RWPE2 (cell line): ENCODE data around the gene ENAH.

Source experiments
- ATAC-seq: fragments of 200-7000 bp; cut with Tn5 transposase; 3 replicates; pipeline ENCODE4 v1.9.1; 2021; ENCODE audit warnings: low read depth
- DNase-seq: peaks from one replicate; pipeline ENCODE4 v3.0.0-alpha.2; 2020; ENCODE audit warnings: low spot score
- H3K27ac ChIP-seq: fragments of 450-650 bp; 2 replicates; pipeline ENCODE4 v1.5.1; 2017; ENCODE audit warnings: mild to moderate bottlenecking; ENCODE audit not compliant: poor library complexity, severe bottlenecking
- H3K27me3 ChIP-seq: fragments of 250-450 bp; sonication (Bioruptor Pico); 2 replicates; pipeline ENCODE4 v1.5.1; 2021; ENCODE audit warnings: mild to moderate bottlenecking, moderate library complexity; ENCODE audit not compliant: insufficient read depth, poor library complexity, severe bottlenecking
- H3K36me3 ChIP-seq: fragments of 250-450 bp; sonication (Bioruptor Pico); 2 replicates; pipeline ENCODE4 v1.5.1; 2020; ENCODE audit warnings: low read depth, mild to moderate bottlenecking, moderate library complexity
- H3K4me1 ChIP-seq: fragments of 250-450 bp; sonication (Bioruptor Pico); 2 replicates; pipeline ENCODE4 v1.5.1; 2021; ENCODE audit warnings: mild to moderate bottlenecking, moderate library complexity; ENCODE audit not compliant: insufficient read depth, poor library complexity, severe bottlenecking
- H3K4me3 ChIP-seq: fragments of 250-450 bp; sonication (Bioruptor Pico); 2 replicates; pipeline ENCODE4 v1.5.1; 2021; ENCODE audit warnings: mild to moderate bottlenecking, moderate library complexity; ENCODE audit not compliant: severe bottlenecking
- H3K9me3 ChIP-seq: fragments of 250-450 bp; sonication (Bioruptor Pico); 2 replicates; pipeline ENCODE4 v1.5.1; 2021; ENCODE audit warnings: mild to moderate bottlenecking, moderate library complexity; ENCODE audit not compliant: severe bottlenecking
- TF ChIP-seq, protein P1 (sequence below): fragments of 450-650 bp; IDR thresholded peaks from one replicate; pipeline ENCODE4 v1.5.1; 2017; ENCODE audit warnings: mild to moderate bottlenecking, moderate library complexity; ENCODE audit not compliant: poor library complexity, severe bottlenecking

Gene ENAH

DNA sequence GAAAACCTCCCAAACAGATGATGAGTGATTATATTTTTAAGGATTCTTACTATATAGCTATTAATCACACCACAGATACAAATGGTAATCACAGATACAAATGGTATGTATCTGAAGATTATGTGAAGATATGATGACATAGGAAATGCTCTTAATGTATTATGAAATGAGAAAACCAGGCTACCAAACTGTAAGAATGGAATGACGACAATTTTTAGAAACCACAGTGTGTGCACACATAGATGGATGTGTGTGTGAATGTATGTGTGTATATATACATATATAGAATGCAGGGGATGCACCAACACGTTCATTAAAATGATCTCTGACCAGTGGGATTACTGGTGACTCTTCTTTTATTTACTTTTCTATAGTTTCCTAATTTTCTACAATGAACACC is 21.5 kb upstream of the ENAH start:
- no peak overlapping the region for H3K4me3 ChIP-seq
- TF ChIP-seq, protein P1, sequence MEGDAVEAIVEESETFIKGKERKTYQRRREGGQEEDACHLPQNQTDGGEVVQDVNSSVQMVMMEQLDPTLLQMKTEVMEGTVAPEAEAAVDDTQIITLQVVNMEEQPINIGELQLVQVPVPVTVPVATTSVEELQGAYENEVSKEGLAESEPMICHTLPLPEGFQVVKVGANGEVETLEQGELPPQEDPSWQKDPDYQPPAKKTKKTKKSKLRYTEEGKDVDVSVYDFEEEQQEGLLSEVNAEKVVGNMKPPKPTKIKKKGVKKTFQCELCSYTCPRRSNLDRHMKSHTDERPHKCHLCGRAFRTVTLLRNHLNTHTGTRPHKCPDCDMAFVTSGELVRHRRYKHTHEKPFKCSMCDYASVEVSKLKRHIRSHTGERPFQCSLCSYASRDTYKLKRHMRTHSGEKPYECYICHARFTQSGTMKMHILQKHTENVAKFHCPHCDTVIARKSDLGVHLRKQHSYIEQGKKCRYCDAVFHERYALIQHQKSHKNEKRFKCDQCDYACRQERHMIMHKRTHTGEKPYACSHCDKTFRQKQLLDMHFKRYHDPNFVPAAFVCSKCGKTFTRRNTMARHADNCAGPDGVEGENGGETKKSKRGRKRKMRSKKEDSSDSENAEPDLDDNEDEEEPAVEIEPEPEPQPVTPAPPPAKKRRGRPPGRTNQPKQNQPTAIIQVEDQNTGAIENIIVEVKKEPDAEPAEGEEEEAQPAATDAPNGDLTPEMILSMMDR: no peak
- DNase-seq (no peak), ATAC-seq (no peak)
- H3K9me3 ChIP-seq: no peaks in the 10 kb centered on the region
- H3K27ac ChIP-seq: no peak overlapping the region
- no peaks in the 10 kb centered on the region for H3K4me1 ChIP-seq
- no peaks in the 10 kb centered on the region for H3K36me3 ChIP-seq
- no peaks in the 10 kb centered on the region for H3K27me3 ChIP-seq

DNA sequence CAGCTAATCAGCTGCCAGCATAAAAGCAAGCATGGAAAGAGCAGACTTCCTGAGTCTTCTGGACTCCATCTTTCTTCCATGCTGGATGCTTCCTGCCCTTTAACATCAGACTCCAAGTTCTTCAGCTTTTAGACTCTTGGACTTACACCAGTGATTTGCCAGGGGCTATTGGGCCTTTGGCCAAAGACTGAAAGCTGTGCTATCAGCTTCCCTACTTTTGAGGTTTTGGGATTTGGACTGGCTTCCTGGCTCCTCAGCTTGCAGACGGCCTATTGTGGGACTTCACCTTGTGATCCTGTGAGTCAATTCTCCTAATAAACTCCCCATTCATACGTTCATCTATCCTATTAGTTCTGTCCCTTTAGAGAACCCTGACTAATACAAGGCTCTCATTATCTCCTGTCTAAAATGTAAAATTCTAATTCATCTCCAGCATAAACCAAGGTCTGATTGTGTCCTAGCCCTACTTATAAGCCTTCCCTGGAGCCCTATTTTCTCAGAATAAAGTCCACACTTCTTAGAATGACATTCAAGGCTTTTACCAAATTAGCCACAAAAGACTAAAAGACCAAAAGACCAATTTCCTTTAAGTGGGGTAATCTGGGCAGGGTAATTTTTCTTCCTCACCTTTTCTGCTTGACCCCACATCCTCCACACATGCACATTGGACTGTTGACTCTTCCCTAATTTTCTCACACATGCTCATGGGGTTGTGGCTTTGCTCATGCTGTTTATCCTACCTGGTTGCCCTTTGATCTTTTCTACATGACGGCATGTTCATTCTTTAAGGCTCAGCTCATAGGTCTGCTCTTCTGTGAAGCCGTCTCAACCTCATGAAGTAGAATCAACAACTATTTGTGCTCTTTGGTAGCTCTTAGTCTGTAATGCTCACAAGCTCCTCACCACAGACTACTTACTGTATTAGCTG is 18.1 kb upstream of the ENAH start:
- DNase-seq (no peak), ATAC-seq (no peak)
- H3K36me3 ChIP-seq: no peaks in the 10 kb centered on the region
- TF ChIP-seq, protein P1: no peak
- no peaks in the 10 kb centered on the region for H3K4me1 ChIP-seq
- no peak overlapping the region for H3K27ac ChIP-seq
- H3K4me3 ChIP-seq: no peak overlapping the region
- H3K9me3 ChIP-seq: no peaks in the 10 kb centered on the region
- no peaks in the 10 kb centered on the region for H3K27me3 ChIP-seq

DNA sequence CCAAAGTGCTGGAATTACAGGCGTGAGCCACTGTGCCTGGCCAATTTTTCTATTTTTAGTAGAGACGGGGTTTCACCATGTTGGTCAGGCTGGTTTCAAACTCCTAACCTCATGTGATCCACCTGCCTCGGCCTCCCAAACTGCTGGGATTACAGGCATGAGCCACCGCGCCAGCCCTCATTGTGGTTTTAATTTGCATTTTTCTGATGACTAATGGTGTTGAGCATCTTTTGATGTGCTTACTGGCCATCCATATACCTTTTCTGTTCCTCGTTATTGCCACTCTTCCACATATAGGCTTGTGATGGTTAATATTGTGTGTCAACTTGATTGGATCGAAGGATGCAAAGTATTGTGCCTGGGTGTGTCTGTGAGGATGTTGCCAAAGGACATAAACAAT is 17.4 kb upstream of the ENAH start:
- no peaks in the 10 kb centered on the region for H3K27me3 ChIP-seq
- no peak overlapping the region for H3K27ac ChIP-seq
- no peaks in the 10 kb centered on the region for H3K4me1 ChIP-seq
- no peak overlapping the region for H3K4me3 ChIP-seq
- no peaks in the 10 kb centered on the region for H3K36me3 ChIP-seq
- TF ChIP-seq, protein P1: no peak
- no peaks in the 10 kb centered on the region for H3K9me3 ChIP-seq
- no peak for ATAC-seq
- no peak for DNase-seq

DNA sequence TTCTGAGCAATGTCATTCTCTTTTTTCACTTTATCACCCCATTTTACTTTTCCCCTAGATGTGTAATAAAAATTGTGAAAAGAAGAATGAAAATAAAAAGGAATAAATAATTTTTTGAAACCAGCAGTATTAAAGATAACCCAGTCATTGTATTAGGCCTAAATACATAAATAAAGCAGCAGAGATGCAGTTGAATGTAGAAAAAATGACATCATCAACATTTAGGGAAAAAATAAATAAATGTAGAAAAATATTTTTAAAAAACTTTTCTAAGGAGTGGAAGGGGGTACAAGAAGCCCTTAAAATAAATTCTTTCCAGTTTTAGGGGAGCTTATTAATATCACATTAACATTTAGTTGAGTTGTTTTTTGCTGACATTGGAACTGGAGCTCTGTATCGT is 15.3 kb upstream of the ENAH start:
- Histone ChIP-seq H3K27ac (no peak overlapping the region), H3K4me3 (no peak overlapping the region), H3K36me3 (no peaks in the 10 kb centered on the region), H3K4me1 (no peaks in the 10 kb centered on the region), H3K27me3 (no peaks in the 10 kb centered on the region), H3K9me3 (no peaks in the 10 kb centered on the region)
- TF ChIP-seq, protein P1: no peak
- DNase-seq (no peak), ATAC-seq (no peak)

DNA sequence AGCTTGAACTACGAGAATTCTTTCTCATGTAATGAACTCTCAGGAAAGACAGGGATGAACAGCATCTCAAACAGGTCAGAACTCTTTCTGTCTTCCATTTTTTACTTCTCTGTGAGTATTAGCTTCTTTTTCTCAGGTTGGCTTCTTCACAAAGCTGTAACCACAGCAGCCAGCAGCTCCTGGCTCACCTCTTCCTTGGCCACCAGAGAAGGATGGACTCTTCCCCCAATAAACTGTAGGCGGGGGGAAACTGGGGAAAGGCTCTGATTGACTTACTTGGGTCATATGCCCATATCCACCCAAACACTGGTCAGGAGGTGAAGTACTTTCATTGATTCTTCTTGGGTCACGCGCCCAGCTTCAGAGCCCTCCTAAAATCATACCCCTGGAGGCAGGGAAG is 14.4 kb upstream of the ENAH start:
- Histone ChIP-seq H3K36me3 (no peaks in the 10 kb centered on the region), H3K4me3 (no peak overlapping the region), H3K27me3 (no peaks in the 10 kb centered on the region), H3K9me3 (no peaks in the 10 kb centered on the region), H3K4me1 (no peaks in the 10 kb centered on the region), H3K27ac (no peak overlapping the region)
- TF ChIP-seq, protein P1: no peak
- DNase-seq: no peak
- no peak for ATAC-seq
